AG04450 (cell line): ENCODE results near the gene DOP1B. TPM values are rescaled to one million over a fixed set of nuclear protein-coding genes. Genes with fewer than 3 reads are reported as not detected.
"Not testable (repeated sequence)": the region's sequence is repeated elsewhere in the genome, so short reads cannot be mapped to it uniquely, and the experiment has no call there.

Experiments used
- CTCF ChIA-PET: fragments of 300-600, 350-600 bp; formaldehyde crosslinking; extraction: SDS; loops from one replicate; lab custom pipeline; 2022; ENCODE audit warnings: antibody characterized with exemption, inconsistent platforms; lab: Charles Lee
- POLR2A ChIA-PET: fragments of 350-600 bp; formaldehyde crosslinking; extraction: SDS; loops from one replicate; lab custom pipeline; 2021; ENCODE audit warnings: antibody characterized with exemption, inconsistent platforms; lab: Yijun Ruan, JAX
- DNase-seq: peaks from one replicate; pipeline ENCODE4 v3.0.0-alpha.2; 2011; ENCODE audit warnings: low read depth, low spot score
- H3K27ac ChIP-seq: one replicate; pipeline ENCODE4 v1.5.1; 2012; ENCODE audit warnings: low read depth, low read length, control low read depth
- H3K27me3 ChIP-seq: one replicate; pipeline ENCODE4 v1.6.0; 2012; ENCODE audit warnings: low read length; ENCODE audit not compliant: control insufficient read depth, insufficient read depth
- H3K4me3 ChIP-seq: 2 replicates; pipeline ENCODE4 v1.5.1; 2011; ENCODE audit warnings: mild to moderate bottlenecking, low read depth, low read length, control low read depth
- H3K9me3 ChIP-seq: 2 replicates; pipeline ENCODE4 v1.5.1; 2012; ENCODE audit warnings: low read length; ENCODE audit not compliant: control insufficient read depth, insufficient read depth
- CTCF ChIP-seq: IDR thresholded peaks from 2 replicates; pipeline ENCODE4 v1.5.1; 2011; ENCODE audit warnings: low read depth, low read length, control low read depth, inconsistent platforms
- polyA plus RNA-seq: library from polyadenylated mRNA; depleted of rRNA; stranded (reverse); fragments of >200 nt; gene quantifications from 2 replicates; pipeline ENCODE4 v1.2.3, GENCODE V29; 2011

Gene DOP1B
- polyA plus RNA-seq, 1 experiment, result 7.3 TPM

- POLR2A ChIA-PET, result no interaction called here
- CTCF ChIA-PET, result no interaction called here
- TF ChIP-seq CTCF, result no peak
- H3K9me3 ChIP-seq, result no peaks in the 10 kb centered on the region
- H3K27me3 ChIP-seq, result no peaks in the 10 kb centered on the region
- no peak for DNase-seq
- no peak overlapping the region for H3K27ac ChIP-seq
- no peak overlapping the region for H3K4me3 ChIP-seq
Measured at GRCh38 chr21:36129219-36129618, 27.4 kb upstream of the DOP1B start.

GRCh38 chr21:36130414-36130762, 26.2 kb upstream of the DOP1B start:
- H3K27ac ChIP-seq, DNase-seq, CTCF ChIA-PET, H3K9me3 ChIP-seq, H3K27me3 ChIP-seq: not testable (repeated sequence)
- POLR2A ChIA-PET, result interaction anchor here (0.6 kb wide), 1 partner anchor 203 kb away, joined by 9 read pairs; no protein-coding TSS in a partner anchor
- peak overlapping the region; percentile 41; the same call in 1 of the 2 replicates for H3K4me3 ChIP-seq

GRCh38 chr21:36130839-36131238, 25.8 kb upstream of the DOP1B start:
- CTCF ChIA-PET, result not testable (repeated sequence)

GRCh38 chr21:36132696-36133095, 23.9 kb upstream of the DOP1B start:
- DNase-seq, result no peak
- no peak overlapping the region for H3K4me3 ChIP-seq
- POLR2A ChIA-PET, result no interaction called here
- H3K9me3 ChIP-seq, result no peaks in the 10 kb centered on the region; the same call in 1 of the 2 replicates
- H3K27ac ChIP-seq, result no peak overlapping the region
- no peak for TF ChIP-seq CTCF
- H3K27me3 ChIP-seq, result no peaks in the 10 kb centered on the region
- CTCF ChIA-PET, result interaction anchor here (0.7 to 1.1 kb wide), 3 partner anchors 8 to 366 kb away, joined by 4 to 5 read pairs (median 5); no protein-coding TSS in a partner anchor

More at GRCh38 chr21:36130839-36131238, 25.8 kb upstream of the DOP1B start:
- H3K27ac ChIP-seq, DNase-seq, H3K9me3 ChIP-seq, H3K27me3 ChIP-seq, POLR2A ChIA-PET, H3K4me3 ChIP-seq: not testable (repeated sequence)

- no peak for DNase-seq
- Histone ChIP-seq H3K27ac (peak within 1 kb of the TSS; percentile 84), H3K4me3 (peak within 1 kb of the TSS; percentile 76), H3K9me3 (no peaks in the 10 kb centered on the region; the same call in 1 of the 2 replicates), H3K27me3 (no peaks in the 10 kb centered on the region)
- ChIA-PET CTCF (interaction anchor here (1.6 kb wide), 1 partner anchor 187 kb away, joined by 3 read pairs; no protein-coding TSS in a partner anchor), POLR2A (interaction anchor here (1.0 to 2.0 kb wide), 3 partner anchors 21 to 185 kb away, joined by 3 to 11 read pairs (median 5); partner anchors contain the start of gene MORC3)
- TF ChIP-seq CTCF, result no peak
Measured at GRCh38 chr21:36134803-36135390, 21.7 kb upstream of the DOP1B start, which contains the start of gene CBR3. Gene CBR3, plus strand, starts transcription at chr21:36135079. Its CDS starts 114 bp downstream, at chr21:36135193.
